H1 (cell line): Measurements from ENCODE around the gene INPP4B. TPM values are rescaled to one million over a fixed set of nuclear protein-coding genes. Genes with fewer than 3 reads are reported as not detected.

Experiments
- CTCF ChIA-PET: fragments of 300-600 bp; sonication (Branson Sonifier 250); formaldehyde crosslinking; loops from one replicate; lab custom pipeline; 2021; ENCODE audit not compliant: partially characterized antibody; lab: Charles Lee
- POLR2A ChIA-PET: fragments of 300-600 bp; sonication (Branson Sonifier 250); formaldehyde crosslinking; loops from one replicate; lab custom pipeline; 2021; ENCODE audit warnings: inconsistent platforms; ENCODE audit not compliant: partially characterized antibody; lab: Charles Lee
- DNase-seq, 2 experiments: peaks; one replicate each; pipeline versions ENCODE4 v3.0.0 to v3.0.0-alpha.2; 2010 to 2022; ENCODE audit warnings: low spot score in 2 of 2, low read depth in 1 of 2, mixed read lengths in 1 of 2
- FAIRE-seq: peaks from 2 replicates; lab custom pipeline; 2011; peaks lifted over from hg19 to GRCh38; lab: Jason Lieb, UNC
- H2AFZ ChIP-seq: 2 replicates; pipeline ENCODE4 v1.8.1; 2012; ENCODE audit warnings: low read length, inconsistent platforms
- H2AK5ac ChIP-seq: 2 replicates; pipeline ENCODE4 v1.6.1; 2013; ENCODE audit warnings: low read depth, low read length
- H2BK120ac ChIP-seq: replicated peaks from 2 replicates; pipeline ENCODE3; 2013; ENCODE audit warnings: low read depth, low read length, inconsistent platforms
- H2BK12ac ChIP-seq: 2 replicates; pipeline ENCODE4 v1.6.1; 2013; ENCODE audit warnings: low read depth, low read length
- H2BK15ac ChIP-seq: 2 replicates; pipeline ENCODE4 v1.6.1; 2013; ENCODE audit warnings: low read length
- H2BK20ac ChIP-seq: 2 replicates; pipeline ENCODE4 v1.6.1; 2013; ENCODE audit warnings: low read length
- H2BK5ac ChIP-seq: 2 replicates; pipeline ENCODE4 v1.6.1; 2013; ENCODE audit warnings: low read depth, low read length
- H3K14ac ChIP-seq: 2 replicates; pipeline ENCODE4 v1.6.1; 2013; ENCODE audit warnings: inconsistent platforms; ENCODE audit not compliant: insufficient read length
- H3K18ac ChIP-seq: 2 replicates; pipeline ENCODE4 v1.6.1; 2013; ENCODE audit warnings: low read length; ENCODE audit errors: extremely low read depth
- H3K23ac ChIP-seq: 2 replicates; pipeline ENCODE4 v1.6.1; 2013; ENCODE audit warnings: inconsistent platforms; ENCODE audit not compliant: insufficient read length
- H3K23me2 ChIP-seq: 2 replicates; pipeline ENCODE4 v1.6.1; 2013; ENCODE audit warnings: low read depth, low read length
- H3K27ac ChIP-seq: 2 replicates; pipeline ENCODE4 v1.6.1; 2011; ENCODE audit warnings: low read depth, low read length, inconsistent platforms
- H3K27me3 ChIP-seq, 4 experiments: replicated peaks in 1 of 4; 1 replicate in 1 of 4; 2 replicates in 3 of 4; pipeline versions ENCODE4 v1.6.1 to v1.8.1; 2011 to 2013; ENCODE audit warnings: low read length in 3 of 4, mild to moderate bottlenecking in 3 of 4, inconsistent platforms in 2 of 4, mixed read lengths in 2 of 4, moderate library complexity in 1 of 4; ENCODE audit not compliant: control insufficient read depth in 3 of 4, insufficient read depth in 3 of 4; ENCODE audit errors: extremely low read depth in 1 of 4
- H3K36me3 ChIP-seq, 4 experiments: 2 replicates each; pipeline versions ENCODE4 v1.6.1 to v1.8.1; 2011 to 2013; ENCODE audit warnings: mild to moderate bottlenecking in 4 of 4, low read length in 3 of 4, moderate library complexity in 2 of 4, control low read depth in 1 of 4, inconsistent platforms in 1 of 4; ENCODE audit not compliant: insufficient read depth in 4 of 4, control insufficient read depth in 2 of 4
- H3K4ac ChIP-seq: replicated peaks from 2 replicates; pipeline ENCODE3; 2013; ENCODE audit warnings: low read length, low read depth, mixed read lengths, inconsistent platforms; ENCODE audit not compliant: insufficient read length
- H3K4me1 ChIP-seq, 4 experiments: replicated peaks in 1 of 4; 1 replicate in 1 of 4; 2 replicates in 3 of 4; pipeline versions ENCODE4 v1.6.1 to v1.8.1; 2011 to 2013; ENCODE audit warnings: low read length in 3 of 4, inconsistent platforms in 2 of 4, mixed read lengths in 1 of 4; ENCODE audit not compliant: insufficient read depth in 4 of 4, control insufficient read depth in 3 of 4
- H3K4me2 ChIP-seq, 2 experiments: 2 replicates each; pipeline versions ENCODE4 v1.6.1 to v1.8.1; 2011 to 2013; ENCODE audit warnings: low read depth in 2 of 2, low read length in 2 of 2, control low read depth in 1 of 2, inconsistent platforms in 1 of 2, mild to moderate bottlenecking in 1 of 2; ENCODE audit not compliant: insufficient read depth in 1 of 2
- H3K4me3 ChIP-seq, 4 experiments: fragments of 200-600, 300-600 bp in 1 of 4; sonication (generic), shearing (Covaris generic), sonication (Bioruptor Twin) in 1 of 4; 2 replicates each; pipeline versions ENCODE4 v1.5.1 to v1.8.1; 2011 to 2016; ENCODE audit warnings: low read length in 4 of 4, low read depth in 3 of 4, control low read depth in 2 of 4, inconsistent platforms in 2 of 4, mild to moderate bottlenecking in 2 of 4, mixed read lengths in 1 of 4, moderate library complexity in 1 of 4; ENCODE audit not compliant: insufficient read depth in 2 of 4; ENCODE audit errors: extremely low read depth in 1 of 4
- H3K56ac ChIP-seq: replicated peaks from 2 replicates; pipeline ENCODE3; 2013; ENCODE audit warnings: low read depth, mild to moderate bottlenecking, mixed read lengths, low read length, inconsistent platforms; ENCODE audit not compliant: insufficient read length
- H3K79me1 ChIP-seq: 2 replicates; pipeline ENCODE4 v1.6.1; 2013; ENCODE audit warnings: low read depth, low read length, control low read depth
- H3K79me2 ChIP-seq, 2 experiments: 2 replicates each; pipeline versions ENCODE4 v1.6.1 to v1.8.1; 2012 to 2013; ENCODE audit warnings: low read length in 2 of 2, mild to moderate bottlenecking in 2 of 2, inconsistent platforms in 1 of 2; ENCODE audit not compliant: insufficient read depth in 2 of 2, control insufficient read depth in 1 of 2
- H3K9ac ChIP-seq, 4 experiments: replicated peaks in 1 of 4; 1 replicate in 1 of 4; 2 replicates in 3 of 4; pipeline versions ENCODE4 v1.6.1 to v1.8.1; 2011 to 2013; ENCODE audit warnings: low read depth in 3 of 4, low read length in 3 of 4, control low read depth in 2 of 4, mild to moderate bottlenecking in 2 of 4, moderate library complexity in 2 of 4, inconsistent platforms in 1 of 4; ENCODE audit errors: extremely low read depth in 1 of 4
- H3K9me3 ChIP-seq, 2 experiments: 2 replicates each; pipeline versions ENCODE4 v1.6.1 to v1.8.1; 2012 to 2013; ENCODE audit warnings: mild to moderate bottlenecking in 2 of 2, moderate library complexity in 2 of 2, control low read depth in 1 of 2, inconsistent platforms in 1 of 2, low read depth in 1 of 2, low read length in 1 of 2, mixed read lengths in 1 of 2; ENCODE audit not compliant: insufficient read depth in 2 of 2
- H4K20me1 ChIP-seq, 2 experiments: replicated peaks in 1 of 2; 2 replicates each; pipeline versions ENCODE3 to v1.8.1; 2011 to 2013; ENCODE audit warnings: inconsistent platforms in 2 of 2, low read length in 2 of 2, mild to moderate bottlenecking in 1 of 2; ENCODE audit not compliant: insufficient read depth in 2 of 2, control insufficient read depth in 1 of 2
- H4K5ac ChIP-seq: 2 replicates; pipeline ENCODE4 v1.6.1; 2013; ENCODE audit warnings: low read length, low read depth, mixed read lengths, inconsistent platforms; ENCODE audit not compliant: insufficient read length
- H4K8ac ChIP-seq: 2 replicates; pipeline ENCODE4 v1.8.0; 2013; ENCODE audit warnings: mild to moderate bottlenecking, moderate library complexity, low read length, inconsistent platforms; ENCODE audit not compliant: insufficient read depth; ENCODE audit errors: extremely low read depth
- H4K91ac ChIP-seq: replicated peaks from 2 replicates; pipeline ENCODE3; 2013; ENCODE audit warnings: low read length, mixed read lengths, inconsistent platforms; ENCODE audit not compliant: insufficient read length
- BACH1 ChIP-seq: IDR thresholded peaks from 2 replicates; pipeline ENCODE4 v1.6.1; 2012; ENCODE audit warnings: low read length, improper control_type of control experiment
- CHD2 ChIP-seq: IDR thresholded peaks from 2 replicates; pipeline ENCODE4 v1.6.1; 2012; ENCODE audit warnings: low read length, improper control_type of control experiment
- GTF2F1 ChIP-seq: IDR thresholded peaks from 2 replicates; pipeline ENCODE4 v1.6.1; 2012; ENCODE audit warnings: low read depth, low read length, improper control_type of control experiment, borderline replicate concordance
- NRF1 ChIP-seq: IDR thresholded peaks from 2 replicates; pipeline ENCODE4 v1.6.1; 2011; ENCODE audit warnings: mild to moderate bottlenecking, low read depth, low read length, improper control_type of control experiment
- SAP30 ChIP-seq: fragments of 300-600 bp; sonication (generic); IDR thresholded peaks from 2 replicates; pipeline ENCODE4 v1.7.1; 2012; ENCODE audit warnings: low read length, moderate library complexity, mild to moderate bottlenecking, inconsistent platforms; ENCODE audit not compliant: insufficient read depth, insufficient replicate concordance
- SRF ChIP-seq: IDR thresholded peaks from 2 replicates; pipeline ENCODE4 v1.6.1; 2011; ENCODE audit warnings: mild to moderate bottlenecking, low read depth, low read length, moderate library complexity
- WGBS, 2 experiments: shearing (Covaris generic) in 1 of 2; methylation state at CpG; one replicate each; pipeline versions ENCODE4 v1.1.6 to v1.1.7; 2013 to 2015; ENCODE audit warnings: low lambda C conversion rate in 2 of 2, mixed read lengths in 2 of 2, inconsistent platforms in 1 of 2, low coverage in 1 of 2, missing lambda C conversion rate in 1 of 2; ENCODE audit not compliant: insufficient replicate concordance in 2 of 2, insufficient coverage in 1 of 2, insufficient read length in 1 of 2; ENCODE audit errors: extremely low coverage in 1 of 2, missing lambda C conversion rate in 1 of 2; 5-methylcytosine and 5-hydroxymethylcytosine counted together
- polyA plus RNA-seq, 7 experiments: library from polyadenylated mRNA; depleted of rRNA in 3 of 7; stranded (reverse) in 5 of 7; unstranded in 2 of 7; fragments of >200 nt in 5 of 7; fragments of 200-250 nt in 2 of 7; gene quantifications; 1 replicate in 5 of 7; 2 replicates in 1 of 7; 4 replicates in 1 of 7; pipeline versions ENCODE4 v1.2.1 to v1.2.3, GENCODE V29; 2011 to 2013; ENCODE audit warnings: missing spikeins in 2 of 7, mixed read lengths in 2 of 7
- total RNA-seq: library from RNA; stranded (reverse); fragmentation: NEBNext Ultra II Directional; extraction: Animal tissue kit (Norgen Biotek cat#: 25700); gene quantifications from 2 replicates; pipeline ENCODE4 v1.2.1, GENCODE V29; 2021
- TF ChIP-seq, protein P1 (sequence below): IDR thresholded peaks from 2 replicates; pipeline ENCODE4 v1.6.1; 2012; ENCODE audit warnings: inconsistent platforms

The INPP4B gene
- total and polyA plus RNA-seq, 2 of the 8 experiments (the other 6 are each of a cell fraction or from before 2014, with no cell fraction given), result 0.11 to 0.54 TPM

DNA sequence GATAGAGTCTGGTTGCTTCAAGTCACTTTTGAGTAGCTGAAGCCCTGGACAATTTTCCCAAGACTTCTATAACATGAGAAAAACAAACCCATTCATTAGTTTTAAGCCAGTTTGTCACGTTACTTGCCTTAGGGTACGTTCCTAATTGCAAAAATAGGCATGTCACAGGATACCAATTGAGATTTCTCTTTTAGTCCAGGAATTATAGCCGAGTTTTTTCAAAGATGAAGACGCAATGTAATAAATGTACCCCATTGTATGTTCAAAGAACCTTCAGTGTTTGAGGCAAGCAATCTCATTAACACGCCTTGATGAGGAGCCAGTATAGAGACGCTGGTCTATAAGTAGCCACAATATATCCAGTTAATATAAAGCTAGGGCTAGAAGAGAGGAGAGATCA lies 534.2 kb downstream of the INPP4B start:
- no peaks in the 10 kb centered on the region for H3K9me3 ChIP-seq
- no peak overlapping the region for H2BK20ac ChIP-seq
- H4K20me1 ChIP-seq, result no peaks in the 10 kb centered on the region
- TF ChIP-seq GTF2F1 (no peak), SRF (no peak), NRF1 (no peak), SAP30 (no peak), BACH1 (no peak), CHD2 (no peak)
- TF ChIP-seq, protein P1, sequence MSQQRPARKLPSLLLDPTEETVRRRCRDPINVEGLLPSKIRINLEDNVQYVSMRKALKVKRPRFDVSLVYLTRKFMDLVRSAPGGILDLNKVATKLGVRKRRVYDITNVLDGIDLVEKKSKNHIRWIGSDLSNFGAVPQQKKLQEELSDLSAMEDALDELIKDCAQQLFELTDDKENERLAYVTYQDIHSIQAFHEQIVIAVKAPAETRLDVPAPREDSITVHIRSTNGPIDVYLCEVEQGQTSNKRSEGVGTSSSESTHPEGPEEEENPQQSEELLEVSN, result no peak
- H3K36me3 ChIP-seq, result no peaks in the 10 kb centered on the region
- no peaks in the 10 kb centered on the region for H3K79me1 ChIP-seq
- FAIRE-seq, result no peak
- no peak overlapping the region for H4K8ac ChIP-seq
- H2AFZ ChIP-seq, result no peak overlapping the region
- H4K91ac ChIP-seq, result no peak overlapping the region
- 87% methylated on average over 6 of the region's 6 CpGs; no CpG with 5 or more reads in 1 of the 2 experiments for WGBS, 2 experiments
- H2AK5ac ChIP-seq, result no peak overlapping the region
- no peak overlapping the region for H3K14ac ChIP-seq
- no peaks in the 10 kb centered on the region for H3K4me1 ChIP-seq
- H3K23ac ChIP-seq, result no peak overlapping the region
- H3K4ac ChIP-seq, result no peak overlapping the region
- H3K4me2 ChIP-seq, result no peak overlapping the region
- no peak overlapping the region for H2BK15ac ChIP-seq
- no peaks in the 10 kb centered on the region for H3K27me3 ChIP-seq
- no peak overlapping the region for H4K5ac ChIP-seq
- H2BK12ac ChIP-seq, result no peak overlapping the region
- ChIA-PET POLR2A (no interaction called here), CTCF (interaction anchor here (1.3 kb wide), 1 partner anchor 29 kb away, joined by 5 read pairs; no protein-coding TSS in a partner anchor)
- H3K9ac ChIP-seq, result no peak overlapping the region
- no peak overlapping the region for H3K27ac ChIP-seq
- DNase-seq, result no peak
- H3K23me2 ChIP-seq, result no peaks in the 10 kb centered on the region
- no peaks in the 10 kb centered on the region for H3K79me2 ChIP-seq
- no peak overlapping the region for H2BK120ac ChIP-seq
- H2BK5ac ChIP-seq, result no peak overlapping the region
- no peak overlapping the region for H3K56ac ChIP-seq
- no peak overlapping the region for H3K18ac ChIP-seq
- H3K4me3 ChIP-seq, result no peak overlapping the region
